H1 (cell line): ENCODE results near the gene STAG1. TPM values are rescaled to one million over a fixed set of nuclear protein-coding genes. Genes with fewer than 3 reads are reported as not detected.

Experiments used
- CTCF ChIA-PET: fragments of 300-600 bp; sonication (Branson Sonifier 250); formaldehyde crosslinking; loops from one replicate; lab custom pipeline; 2021; ENCODE audit not compliant: partially characterized antibody; lab: Charles Lee
- POLR2A ChIA-PET: fragments of 300-600 bp; sonication (Branson Sonifier 250); formaldehyde crosslinking; loops from one replicate; lab custom pipeline; 2021; ENCODE audit warnings: inconsistent platforms; ENCODE audit not compliant: partially characterized antibody; lab: Charles Lee
- DNase-seq, 2 experiments: peaks; one replicate each; pipeline versions ENCODE4 v3.0.0 to v3.0.0-alpha.2; 2010 to 2022; ENCODE audit warnings: low spot score in 2 of 2, low read depth in 1 of 2, mixed read lengths in 1 of 2
- FAIRE-seq: peaks from 2 replicates; lab custom pipeline; 2011; peaks lifted over from hg19 to GRCh38; lab: Jason Lieb, UNC
- H2AFZ ChIP-seq: 2 replicates; pipeline ENCODE4 v1.8.1; 2012; ENCODE audit warnings: low read length, inconsistent platforms
- H2AK5ac ChIP-seq: 2 replicates; pipeline ENCODE4 v1.6.1; 2013; ENCODE audit warnings: low read depth, low read length
- H2BK120ac ChIP-seq: replicated peaks from 2 replicates; pipeline ENCODE3; 2013; ENCODE audit warnings: low read depth, low read length, inconsistent platforms
- H2BK12ac ChIP-seq: 2 replicates; pipeline ENCODE4 v1.6.1; 2013; ENCODE audit warnings: low read depth, low read length
- H2BK15ac ChIP-seq: 2 replicates; pipeline ENCODE4 v1.6.1; 2013; ENCODE audit warnings: low read length
- H2BK20ac ChIP-seq: 2 replicates; pipeline ENCODE4 v1.6.1; 2013; ENCODE audit warnings: low read length
- H2BK5ac ChIP-seq: 2 replicates; pipeline ENCODE4 v1.6.1; 2013; ENCODE audit warnings: low read depth, low read length
- H3K14ac ChIP-seq: 2 replicates; pipeline ENCODE4 v1.6.1; 2013; ENCODE audit warnings: inconsistent platforms; ENCODE audit not compliant: insufficient read length
- H3K18ac ChIP-seq: 2 replicates; pipeline ENCODE4 v1.6.1; 2013; ENCODE audit warnings: low read length; ENCODE audit errors: extremely low read depth
- H3K23ac ChIP-seq: 2 replicates; pipeline ENCODE4 v1.6.1; 2013; ENCODE audit warnings: inconsistent platforms; ENCODE audit not compliant: insufficient read length
- H3K23me2 ChIP-seq: 2 replicates; pipeline ENCODE4 v1.6.1; 2013; ENCODE audit warnings: low read depth, low read length
- H3K27ac ChIP-seq: 2 replicates; pipeline ENCODE4 v1.6.1; 2011; ENCODE audit warnings: low read depth, low read length, inconsistent platforms
- H3K27me3 ChIP-seq, 4 experiments: replicated peaks in 1 of 4; 1 replicate in 1 of 4; 2 replicates in 3 of 4; pipeline versions ENCODE4 v1.6.1 to v1.8.1; 2011 to 2013; ENCODE audit warnings: low read length in 3 of 4, mild to moderate bottlenecking in 3 of 4, inconsistent platforms in 2 of 4, mixed read lengths in 2 of 4, moderate library complexity in 1 of 4; ENCODE audit not compliant: control insufficient read depth in 3 of 4, insufficient read depth in 3 of 4; ENCODE audit errors: extremely low read depth in 1 of 4
- H3K36me3 ChIP-seq, 4 experiments: 2 replicates each; pipeline versions ENCODE4 v1.6.1 to v1.8.1; 2011 to 2013; ENCODE audit warnings: mild to moderate bottlenecking in 4 of 4, low read length in 3 of 4, moderate library complexity in 2 of 4, control low read depth in 1 of 4, inconsistent platforms in 1 of 4; ENCODE audit not compliant: insufficient read depth in 4 of 4, control insufficient read depth in 2 of 4
- H3K4ac ChIP-seq: replicated peaks from 2 replicates; pipeline ENCODE3; 2013; ENCODE audit warnings: low read length, low read depth, mixed read lengths, inconsistent platforms; ENCODE audit not compliant: insufficient read length
- H3K4me1 ChIP-seq, 4 experiments: replicated peaks in 1 of 4; 1 replicate in 1 of 4; 2 replicates in 3 of 4; pipeline versions ENCODE4 v1.6.1 to v1.8.1; 2011 to 2013; ENCODE audit warnings: low read length in 3 of 4, inconsistent platforms in 2 of 4, mixed read lengths in 1 of 4; ENCODE audit not compliant: insufficient read depth in 4 of 4, control insufficient read depth in 3 of 4
- H3K4me2 ChIP-seq, 2 experiments: 2 replicates each; pipeline versions ENCODE4 v1.6.1 to v1.8.1; 2011 to 2013; ENCODE audit warnings: low read depth in 2 of 2, low read length in 2 of 2, control low read depth in 1 of 2, inconsistent platforms in 1 of 2, mild to moderate bottlenecking in 1 of 2; ENCODE audit not compliant: insufficient read depth in 1 of 2
- H3K4me3 ChIP-seq, 4 experiments: fragments of 200-600, 300-600 bp in 1 of 4; sonication (generic), shearing (Covaris generic), sonication (Bioruptor Twin) in 1 of 4; 2 replicates each; pipeline versions ENCODE4 v1.5.1 to v1.8.1; 2011 to 2016; ENCODE audit warnings: low read length in 4 of 4, low read depth in 3 of 4, control low read depth in 2 of 4, inconsistent platforms in 2 of 4, mild to moderate bottlenecking in 2 of 4, mixed read lengths in 1 of 4, moderate library complexity in 1 of 4; ENCODE audit not compliant: insufficient read depth in 2 of 4; ENCODE audit errors: extremely low read depth in 1 of 4
- H3K56ac ChIP-seq: replicated peaks from 2 replicates; pipeline ENCODE3; 2013; ENCODE audit warnings: low read depth, mild to moderate bottlenecking, mixed read lengths, low read length, inconsistent platforms; ENCODE audit not compliant: insufficient read length
- H3K79me1 ChIP-seq: 2 replicates; pipeline ENCODE4 v1.6.1; 2013; ENCODE audit warnings: low read depth, low read length, control low read depth
- H3K79me2 ChIP-seq, 2 experiments: 2 replicates each; pipeline versions ENCODE4 v1.6.1 to v1.8.1; 2012 to 2013; ENCODE audit warnings: low read length in 2 of 2, mild to moderate bottlenecking in 2 of 2, inconsistent platforms in 1 of 2; ENCODE audit not compliant: insufficient read depth in 2 of 2, control insufficient read depth in 1 of 2
- H3K9ac ChIP-seq, 4 experiments: replicated peaks in 1 of 4; 1 replicate in 1 of 4; 2 replicates in 3 of 4; pipeline versions ENCODE4 v1.6.1 to v1.8.1; 2011 to 2013; ENCODE audit warnings: low read depth in 3 of 4, low read length in 3 of 4, control low read depth in 2 of 4, mild to moderate bottlenecking in 2 of 4, moderate library complexity in 2 of 4, inconsistent platforms in 1 of 4; ENCODE audit errors: extremely low read depth in 1 of 4
- H3K9me3 ChIP-seq, 2 experiments: 2 replicates each; pipeline versions ENCODE4 v1.6.1 to v1.8.1; 2012 to 2013; ENCODE audit warnings: mild to moderate bottlenecking in 2 of 2, moderate library complexity in 2 of 2, control low read depth in 1 of 2, inconsistent platforms in 1 of 2, low read depth in 1 of 2, low read length in 1 of 2, mixed read lengths in 1 of 2; ENCODE audit not compliant: insufficient read depth in 2 of 2
- H4K20me1 ChIP-seq, 2 experiments: replicated peaks in 1 of 2; 2 replicates each; pipeline versions ENCODE3 to v1.8.1; 2011 to 2013; ENCODE audit warnings: inconsistent platforms in 2 of 2, low read length in 2 of 2, mild to moderate bottlenecking in 1 of 2; ENCODE audit not compliant: insufficient read depth in 2 of 2, control insufficient read depth in 1 of 2
- H4K5ac ChIP-seq: 2 replicates; pipeline ENCODE4 v1.6.1; 2013; ENCODE audit warnings: low read length, low read depth, mixed read lengths, inconsistent platforms; ENCODE audit not compliant: insufficient read length
- H4K8ac ChIP-seq: 2 replicates; pipeline ENCODE4 v1.8.0; 2013; ENCODE audit warnings: mild to moderate bottlenecking, moderate library complexity, low read length, inconsistent platforms; ENCODE audit not compliant: insufficient read depth; ENCODE audit errors: extremely low read depth
- H4K91ac ChIP-seq: replicated peaks from 2 replicates; pipeline ENCODE3; 2013; ENCODE audit warnings: low read length, mixed read lengths, inconsistent platforms; ENCODE audit not compliant: insufficient read length
- ASH2L ChIP-seq: fragments of 200-600, 300-600 bp; sonication (generic); IDR thresholded peaks from one replicate; pipeline ENCODE4 v1.7.1; 2017; ENCODE audit warnings: low read length
- BACH1 ChIP-seq: IDR thresholded peaks from 2 replicates; pipeline ENCODE4 v1.6.1; 2012; ENCODE audit warnings: low read length, improper control_type of control experiment
- TEAD4 ChIP-seq: IDR thresholded peaks from 2 replicates; pipeline ENCODE4 v1.6.1; 2012; ENCODE audit warnings: low read depth, low read length, inconsistent platforms, mixed read lengths
- WGBS, 2 experiments: shearing (Covaris generic) in 1 of 2; methylation state at CpG; one replicate each; pipeline versions ENCODE4 v1.1.6 to v1.1.7; 2013 to 2015; ENCODE audit warnings: low lambda C conversion rate in 2 of 2, mixed read lengths in 2 of 2, inconsistent platforms in 1 of 2, low coverage in 1 of 2, missing lambda C conversion rate in 1 of 2; ENCODE audit not compliant: insufficient replicate concordance in 2 of 2, insufficient coverage in 1 of 2, insufficient read length in 1 of 2; ENCODE audit errors: extremely low coverage in 1 of 2, missing lambda C conversion rate in 1 of 2; 5-methylcytosine and 5-hydroxymethylcytosine counted together
- polyA plus RNA-seq, 7 experiments: library from polyadenylated mRNA; depleted of rRNA in 3 of 7; stranded (reverse) in 5 of 7; unstranded in 2 of 7; fragments of >200 nt in 5 of 7; fragments of 200-250 nt in 2 of 7; gene quantifications; 1 replicate in 5 of 7; 2 replicates in 1 of 7; 4 replicates in 1 of 7; pipeline versions ENCODE4 v1.2.1 to v1.2.3, GENCODE V29; 2011 to 2013; ENCODE audit warnings: missing spikeins in 2 of 7, mixed read lengths in 2 of 7
- total RNA-seq: library from RNA; stranded (reverse); fragmentation: NEBNext Ultra II Directional; extraction: Animal tissue kit (Norgen Biotek cat#: 25700); gene quantifications from 2 replicates; pipeline ENCODE4 v1.2.1, GENCODE V29; 2021
- TF ChIP-seq, protein P1 (sequence below): IDR thresholded peaks from 2 replicates; pipeline ENCODE4 v1.6.1; 2011; ENCODE audit warnings: low read length, improper control_type of control experiment

Gene STAG1
- total and polyA plus RNA-seq, 2 of the 8 experiments (the other 6 are each of a cell fraction or from before 2014, with no cell fraction given): 4.6 to 23.4 TPM

DNA sequence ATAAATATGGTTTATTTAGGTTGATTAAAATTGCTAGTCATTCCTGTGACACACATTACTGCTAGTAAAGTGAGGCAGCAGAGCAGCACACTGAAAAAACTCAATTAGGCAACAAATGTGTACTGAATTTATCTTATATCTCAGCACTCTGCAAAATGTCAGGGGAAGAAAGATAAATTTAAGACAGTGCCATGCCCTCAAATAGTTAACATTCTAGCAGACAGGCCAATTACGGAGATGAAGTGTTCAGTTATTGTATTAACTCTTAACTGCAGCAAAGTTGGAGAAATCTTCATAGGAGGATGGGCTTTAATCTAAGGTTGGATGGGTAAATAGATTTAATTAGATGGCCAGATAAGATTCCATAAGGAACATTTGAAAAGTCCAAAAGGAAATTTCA lies 374.2 kb downstream of the STAG1 start:
- POLR2A ChIA-PET: no interaction called here
- no peak overlapping the region for H3K4ac ChIP-seq
- no peaks in the 10 kb centered on the region for H3K9me3 ChIP-seq
- H2BK12ac ChIP-seq: no peak overlapping the region
- no peak overlapping the region for H2AFZ ChIP-seq
- no peak overlapping the region for H3K27ac ChIP-seq
- H3K56ac ChIP-seq: no peak overlapping the region
- H3K4me2 ChIP-seq: no peak overlapping the region
- no peak overlapping the region for H2AK5ac ChIP-seq
- H3K36me3 ChIP-seq: peaks cover 0 to 4% (median 0%) of the 10 kb centered on the region in 4 experiments; a peak in 1 of 8 replicates
- H2BK20ac ChIP-seq: no peak overlapping the region
- H3K27me3 ChIP-seq: no peaks in the 10 kb centered on the region
- 96% methylated on average over 1 of the region's 1 CpG; no CpG with 5 or more reads in 1 of the 2 experiments for WGBS, 2 experiments
- FAIRE-seq (no peak), DNase-seq (no peak)
- no peaks in the 10 kb centered on the region for H3K4me1 ChIP-seq
- no peak overlapping the region for H3K18ac ChIP-seq
- H4K8ac ChIP-seq: no peak overlapping the region
- no peak overlapping the region for H2BK120ac ChIP-seq
- no peaks in the 10 kb centered on the region for H3K79me1 ChIP-seq
- H3K23me2 ChIP-seq: no peaks in the 10 kb centered on the region
- H4K20me1 ChIP-seq: no peaks in the 10 kb centered on the region
- CTCF ChIA-PET: no interaction called here
- H2BK5ac ChIP-seq: no peak overlapping the region
- no peak overlapping the region for H3K23ac ChIP-seq
- no peak overlapping the region for H4K91ac ChIP-seq
- H3K79me2 ChIP-seq: no peaks in the 10 kb centered on the region
- no peak overlapping the region for H3K14ac ChIP-seq
- H3K4me3 ChIP-seq: no peak overlapping the region
- H3K9ac ChIP-seq: no peak overlapping the region
- H2BK15ac ChIP-seq: no peak overlapping the region
- H4K5ac ChIP-seq: no peak overlapping the region
- TF ChIP-seq BACH1 (no peak), ASH2L (no peak), TEAD4 (no peak)
- TF ChIP-seq, protein P1, sequence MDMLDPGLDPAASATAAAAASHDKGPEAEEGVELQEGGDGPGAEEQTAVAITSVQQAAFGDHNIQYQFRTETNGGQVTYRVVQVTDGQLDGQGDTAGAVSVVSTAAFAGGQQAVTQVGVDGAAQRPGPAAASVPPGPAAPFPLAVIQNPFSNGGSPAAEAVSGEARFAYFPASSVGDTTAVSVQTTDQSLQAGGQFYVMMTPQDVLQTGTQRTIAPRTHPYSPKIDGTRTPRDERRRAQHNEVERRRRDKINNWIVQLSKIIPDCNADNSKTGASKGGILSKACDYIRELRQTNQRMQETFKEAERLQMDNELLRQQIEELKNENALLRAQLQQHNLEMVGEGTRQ: no peak
